ENCODE measurements around the gene RELCH. TPM values are rescaled to one million over a fixed set of nuclear protein-coding genes. Genes with fewer than 3 reads are reported as not detected.
"Not testable (repeated sequence)": the region's sequence is repeated elsewhere in the genome, so short reads cannot be mapped to it uniquely, and the experiment has no call there.

The RELCH gene, protein sequence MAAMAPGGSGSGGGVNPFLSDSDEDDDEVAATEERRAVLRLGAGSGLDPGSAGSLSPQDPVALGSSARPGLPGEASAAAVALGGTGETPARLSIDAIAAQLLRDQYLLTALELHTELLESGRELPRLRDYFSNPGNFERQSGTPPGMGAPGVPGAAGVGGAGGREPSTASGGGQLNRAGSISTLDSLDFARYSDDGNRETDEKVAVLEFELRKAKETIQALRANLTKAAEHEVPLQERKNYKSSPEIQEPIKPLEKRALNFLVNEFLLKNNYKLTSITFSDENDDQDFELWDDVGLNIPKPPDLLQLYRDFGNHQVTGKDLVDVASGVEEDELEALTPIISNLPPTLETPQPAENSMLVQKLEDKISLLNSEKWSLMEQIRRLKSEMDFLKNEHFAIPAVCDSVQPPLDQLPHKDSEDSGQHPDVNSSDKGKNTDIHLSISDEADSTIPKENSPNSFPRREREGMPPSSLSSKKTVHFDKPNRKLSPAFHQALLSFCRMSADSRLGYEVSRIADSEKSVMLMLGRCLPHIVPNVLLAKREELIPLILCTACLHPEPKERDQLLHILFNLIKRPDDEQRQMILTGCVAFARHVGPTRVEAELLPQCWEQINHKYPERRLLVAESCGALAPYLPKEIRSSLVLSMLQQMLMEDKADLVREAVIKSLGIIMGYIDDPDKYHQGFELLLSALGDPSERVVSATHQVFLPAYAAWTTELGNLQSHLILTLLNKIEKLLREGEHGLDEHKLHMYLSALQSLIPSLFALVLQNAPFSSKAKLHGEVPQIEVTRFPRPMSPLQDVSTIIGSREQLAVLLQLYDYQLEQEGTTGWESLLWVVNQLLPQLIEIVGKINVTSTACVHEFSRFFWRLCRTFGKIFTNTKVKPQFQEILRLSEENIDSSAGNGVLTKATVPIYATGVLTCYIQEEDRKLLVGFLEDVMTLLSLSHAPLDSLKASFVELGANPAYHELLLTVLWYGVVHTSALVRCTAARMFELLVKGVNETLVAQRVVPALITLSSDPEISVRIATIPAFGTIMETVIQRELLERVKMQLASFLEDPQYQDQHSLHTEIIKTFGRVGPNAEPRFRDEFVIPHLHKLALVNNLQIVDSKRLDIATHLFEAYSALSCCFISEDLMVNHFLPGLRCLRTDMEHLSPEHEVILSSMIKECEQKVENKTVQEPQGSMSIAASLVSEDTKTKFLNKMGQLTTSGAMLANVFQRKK
- 11.5 TPM for total RNA-seq
- long read RNA-seq, full-length matches to known transcripts = 6 of 19 reads
- long read RNA-seq, partial matches to known transcripts = 4 of 19 reads
- long read RNA-seq, other reads (novel, unspliced or antisense) = 9 of 19 reads

DNA sequence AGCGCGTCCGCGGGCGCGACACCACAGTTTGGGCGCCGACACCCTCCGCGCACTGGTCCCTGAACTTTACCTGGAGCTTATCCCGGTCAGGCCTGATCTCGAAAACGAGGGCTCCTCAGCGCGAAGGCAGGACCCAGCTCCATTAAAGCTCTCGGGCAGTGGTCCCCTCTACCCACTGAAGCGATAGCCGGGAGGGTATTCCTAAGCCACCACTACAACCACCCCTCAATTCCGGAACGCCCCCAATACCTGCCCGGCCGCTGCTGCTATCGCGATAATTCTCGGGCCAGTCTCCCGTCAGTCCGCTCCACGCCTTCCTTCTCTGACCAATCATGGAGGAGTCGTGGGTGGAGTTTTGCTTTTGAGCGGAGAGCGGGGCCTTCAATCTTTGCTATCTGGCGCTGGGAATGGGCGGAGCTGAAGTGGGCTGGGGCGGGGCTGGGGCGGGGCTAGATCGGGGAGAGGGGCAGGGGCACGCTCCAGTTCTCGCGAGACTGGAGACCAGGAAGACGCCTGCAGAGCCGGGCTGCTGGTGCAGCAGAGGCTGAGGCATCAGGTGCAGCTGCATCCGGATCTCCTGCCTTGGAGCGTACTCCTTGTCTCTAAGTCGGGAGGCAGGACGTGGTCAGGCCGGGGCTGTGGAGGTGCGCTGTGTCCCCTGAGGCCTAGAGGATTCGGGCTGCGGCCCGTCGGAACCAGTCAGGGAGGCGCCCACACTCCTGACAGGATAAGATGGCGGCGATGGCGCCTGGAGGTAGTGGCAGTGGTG lies at the start of gene RELCH, which contains the start of gene PIGN:
Gene RELCH (plus strand): TSS at position 482 of the 769 bp plus-strand sequence. CDS start 251 bp downstream, at position 733.
Gene PIGN (minus strand): TSS at position 283 of the 769 bp plus-strand sequence. CDS start 25,703 bp downstream, outside the sequence.
- intact Hi-C loops (cut with micrococcal nuclease) = no loop called here
- ATAC-seq = peak; percentile 99

DNA sequence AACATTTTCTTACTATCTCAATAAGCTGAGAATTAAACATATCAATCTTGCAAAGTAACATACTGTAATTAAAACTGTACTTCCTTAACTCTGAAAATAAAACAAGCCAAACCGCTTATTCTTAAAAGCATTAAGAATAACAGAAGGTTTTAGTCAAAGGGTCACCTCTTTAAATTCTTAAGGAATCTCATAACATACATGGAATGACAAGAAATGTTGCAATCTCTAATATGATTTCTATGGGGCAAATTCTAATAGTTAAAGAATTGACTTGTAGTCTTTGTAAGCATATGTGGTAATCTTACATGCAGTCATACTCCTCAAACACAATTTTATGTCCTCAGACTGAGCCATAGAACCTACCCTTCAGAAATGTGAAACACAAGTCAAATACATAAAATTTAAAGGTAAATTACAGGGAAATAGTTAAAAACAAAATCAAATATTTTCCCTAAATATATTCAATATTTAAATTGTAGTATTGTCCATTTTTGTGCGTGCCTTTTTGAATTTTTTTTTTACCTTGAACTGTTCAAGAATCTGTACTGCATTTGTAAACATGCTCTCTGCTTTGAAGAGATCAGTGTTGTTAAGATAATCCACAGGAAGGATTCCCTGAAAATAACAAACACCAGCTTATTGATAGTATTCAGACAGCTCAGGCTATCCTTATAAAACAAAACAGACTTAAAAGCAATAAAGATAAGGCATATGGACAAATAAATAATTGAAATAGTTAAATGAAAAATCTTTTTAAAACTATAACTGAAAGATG lies 48.4 kb upstream of the RELCH start:
- intact Hi-C loops (cut with micrococcal nuclease) = loop anchor here (10.0 kb wide), 1 partner anchor 234 kb away; no protein-coding TSS in a partner anchor
- ATAC-seq = no peak

More for the DNA sequence above, at the start of gene RELCH, which contains the start of gene PIGN:
- DNase-seq = peak; percentile 92

DNA sequence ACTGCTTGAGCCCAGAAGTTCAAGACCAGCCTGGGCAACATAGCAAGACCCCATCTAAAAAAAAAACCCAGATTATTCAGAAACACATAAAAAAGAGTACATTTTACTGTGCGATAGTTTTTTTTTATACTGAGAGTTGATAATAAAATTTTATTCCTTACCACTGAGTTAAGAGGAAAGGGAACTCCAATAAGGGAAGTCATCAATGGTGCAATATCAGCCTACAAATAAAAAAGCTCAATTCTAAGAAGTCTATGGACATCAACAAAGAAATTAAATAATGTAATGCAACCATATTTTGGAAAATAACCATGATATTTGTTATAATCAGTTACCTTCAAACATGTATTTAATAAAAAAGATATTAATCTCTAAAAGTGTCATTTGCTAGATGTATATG lies 46.8 kb upstream of the RELCH start:
- no peak for ATAC-seq
- intact Hi-C loops (cut with micrococcal nuclease) = no loop called here

More for the DNA sequence above, 48.4 kb upstream of the RELCH start:
- DNase-seq = no peak

DNA sequence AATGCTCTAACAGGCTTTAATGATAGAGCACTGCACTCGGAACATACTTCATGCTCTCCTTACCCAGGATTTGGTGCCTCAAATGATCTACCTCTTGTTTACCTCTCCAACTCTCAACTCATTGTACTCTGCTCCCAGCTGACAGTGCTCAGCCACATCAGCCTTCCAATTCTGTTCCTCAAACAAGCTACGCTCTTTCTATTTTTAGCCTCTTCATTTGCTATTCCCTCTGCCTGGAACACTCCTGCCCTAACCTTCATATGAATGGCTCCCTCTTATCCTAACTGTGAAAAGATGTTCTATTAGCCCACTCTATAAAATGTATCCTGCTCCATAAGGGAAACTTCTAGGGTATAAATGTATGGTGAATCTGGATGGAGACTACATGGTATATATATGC lies 42.7 kb upstream of the RELCH start:
- peak; percentile 94 for ATAC-seq
- intact Hi-C loops (cut with micrococcal nuclease) = no loop called here
- no peak for DNase-seq

More for the DNA sequence above, 46.8 kb upstream of the RELCH start:
- DNase-seq = no peak

DNA sequence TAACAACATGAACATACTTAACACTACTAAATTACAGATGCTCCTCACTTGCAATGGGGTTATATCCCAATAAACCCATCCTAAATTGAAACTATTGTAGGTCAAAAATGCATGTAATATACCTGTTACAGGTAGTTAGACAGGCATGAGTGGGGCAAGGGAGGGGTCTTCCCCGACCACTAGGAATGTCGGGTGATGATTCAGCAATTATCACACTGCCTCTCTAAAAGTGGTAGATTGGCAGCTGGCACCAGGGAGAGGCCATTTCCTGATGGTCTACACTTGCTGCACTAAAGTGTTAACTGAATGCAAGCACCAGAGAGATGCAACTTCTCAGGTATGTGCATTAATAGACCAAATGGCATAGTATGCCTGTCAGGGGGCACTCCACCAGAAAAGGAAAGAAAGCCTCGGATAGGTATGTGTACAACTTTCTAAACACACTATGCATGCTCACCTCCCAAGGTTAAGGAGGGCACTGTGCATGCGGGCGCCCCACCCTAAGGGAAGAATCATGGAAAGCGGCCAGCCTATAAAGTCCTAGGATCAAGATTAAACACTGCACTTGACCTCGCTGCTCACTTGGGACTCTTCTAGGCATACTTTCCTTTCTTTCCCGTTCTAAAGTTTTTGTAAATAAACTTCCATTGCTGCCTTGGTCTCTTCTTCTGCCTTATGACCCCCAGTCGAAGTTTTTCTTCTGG lies 35.8 kb upstream of the RELCH start:
- DNase-seq (no peak), ATAC-seq (no peak)
- intact Hi-C loops (cut with micrococcal nuclease) = no loop called here

DNA sequence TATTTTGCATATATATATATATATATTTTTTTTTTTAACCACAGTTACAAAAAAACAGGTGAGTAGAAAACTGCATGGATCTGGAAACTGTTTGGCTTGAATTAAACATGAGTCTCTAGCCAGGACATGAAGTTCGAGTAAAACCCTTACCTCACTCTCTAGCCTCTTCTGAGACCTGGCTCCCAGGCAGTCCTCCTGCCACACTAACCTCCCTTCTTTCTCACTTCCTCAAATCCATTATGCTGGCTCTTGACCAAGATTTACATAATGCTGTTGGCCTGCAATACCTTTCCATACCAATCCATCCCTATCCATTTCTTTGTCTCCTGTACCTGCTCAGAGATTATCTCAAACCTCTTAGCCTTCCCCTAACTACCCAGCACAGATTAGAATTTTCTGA lies 34.2 kb upstream of the RELCH start:
- intact Hi-C loops (cut with micrococcal nuclease) = no loop called here
- ATAC-seq (no peak), DNase-seq (no peak)

DNA sequence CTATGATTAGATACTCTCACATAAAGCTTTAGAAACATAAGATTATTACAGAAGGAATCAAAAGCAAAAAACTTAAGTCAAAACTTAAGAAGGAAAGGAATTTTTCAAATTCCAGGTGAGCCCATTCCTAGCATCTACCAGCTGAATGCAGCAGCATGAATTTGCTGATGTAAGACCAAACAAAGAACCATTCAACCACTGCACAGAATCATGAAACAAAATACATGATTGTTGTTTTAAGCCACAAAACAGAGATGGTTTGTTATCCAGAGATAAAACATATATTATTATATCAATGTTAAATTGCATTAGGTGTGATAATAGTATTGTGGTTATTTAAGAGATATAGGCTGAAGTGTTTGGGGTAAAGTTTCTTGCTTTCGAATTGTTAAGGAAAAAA lies 29.2 kb upstream of the RELCH start:
- no peak for ATAC-seq
- no peak for DNase-seq
- intact Hi-C loops (cut with micrococcal nuclease) = no loop called here

DNA sequence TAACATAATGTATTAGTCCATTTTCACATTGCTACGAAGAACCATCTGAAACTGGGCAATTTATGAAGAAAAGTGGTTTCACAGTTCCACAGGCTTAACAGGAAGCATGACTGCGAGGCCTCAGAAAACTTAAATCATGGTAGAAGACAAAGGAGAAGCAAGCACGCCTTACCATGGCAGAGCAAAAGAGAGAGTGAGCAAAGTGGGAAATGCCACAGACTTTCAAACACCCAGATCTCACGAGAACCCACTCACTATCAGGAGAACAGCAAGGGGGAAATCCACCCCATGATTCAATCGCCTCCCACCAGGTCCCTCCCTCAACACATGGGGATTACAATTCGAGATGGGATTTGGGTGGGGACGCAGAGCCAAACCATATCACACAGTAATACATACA lies 22.7 kb upstream of the RELCH start:
- ATAC-seq (no peak), DNase-seq (no peak)
- intact Hi-C loops (cut with micrococcal nuclease) = no loop called here

DNA sequence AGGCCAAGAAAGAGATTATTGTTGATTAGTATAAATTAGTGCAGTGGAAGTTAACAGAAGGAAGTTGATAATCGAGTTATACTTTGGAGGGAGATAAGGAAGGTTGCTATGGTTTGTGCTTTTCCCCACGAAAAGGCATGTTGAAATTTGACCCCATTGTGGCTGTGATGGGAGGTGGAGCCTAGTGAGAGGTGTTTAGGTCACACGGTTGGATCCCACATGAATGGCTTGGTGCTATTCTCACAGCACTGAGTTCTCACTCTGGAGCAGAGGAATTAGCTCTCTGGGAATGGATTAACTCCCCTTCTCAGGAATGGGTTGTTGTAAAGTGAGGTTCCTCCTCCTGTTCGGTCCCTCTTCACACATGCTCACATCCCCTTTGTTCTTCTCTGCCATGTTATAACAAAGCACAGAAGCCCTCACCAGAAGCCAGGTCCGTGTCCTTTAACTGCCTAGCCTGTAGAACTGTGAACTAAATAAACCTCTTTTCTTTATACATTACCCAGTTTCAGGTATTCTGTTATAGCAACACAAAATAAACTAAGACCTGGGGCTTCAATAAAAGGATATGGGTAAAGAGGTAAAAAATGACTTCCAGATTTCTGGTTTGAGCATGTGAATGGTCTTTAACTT lies 22.1 kb upstream of the RELCH start:
- intact Hi-C loops (cut with micrococcal nuclease) = no loop called here
- DNase-seq = no peak
- ATAC-seq = no peak

DNA sequence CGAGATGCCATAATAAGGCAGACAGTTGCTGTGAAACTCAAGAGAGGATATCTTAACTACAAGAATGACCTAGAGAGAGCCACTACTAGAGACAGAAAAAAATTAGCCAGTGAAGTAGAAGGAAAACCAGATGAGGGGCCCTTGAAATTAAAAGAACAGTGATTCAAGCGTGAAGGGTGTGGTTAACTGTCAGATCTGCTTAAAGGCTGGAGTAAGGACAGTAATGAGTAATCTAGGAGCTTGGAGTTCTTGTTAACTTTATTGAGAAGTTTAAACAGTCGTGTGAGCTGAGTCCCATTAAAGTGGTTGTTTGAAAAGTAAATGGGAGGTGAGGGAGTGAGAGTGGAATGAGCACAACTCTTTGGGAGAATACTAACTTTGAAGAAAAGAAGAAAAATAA lies 21.5 kb upstream of the RELCH start:
- intact Hi-C loops (cut with micrococcal nuclease) = no loop called here
- ATAC-seq = no peak
- DNase-seq = no peak

DNA sequence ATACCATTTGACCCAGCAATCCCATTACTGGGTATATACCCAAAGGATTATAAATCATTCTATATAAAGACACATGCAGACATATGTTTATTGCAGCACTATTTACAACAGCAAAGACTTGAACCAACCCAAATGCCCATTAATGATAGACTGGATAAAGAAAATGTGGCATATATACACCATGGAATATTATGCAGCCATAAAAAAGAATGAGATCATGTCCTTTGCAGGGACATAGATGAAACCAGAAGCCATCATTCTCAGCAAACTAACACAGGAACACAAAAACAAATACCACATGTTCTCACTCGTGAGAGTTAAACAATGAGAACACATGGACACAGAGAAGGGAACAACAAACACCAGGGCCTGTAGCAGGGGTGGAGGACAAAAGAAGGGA lies 20.5 kb upstream of the RELCH start:
- intact Hi-C loops (cut with micrococcal nuclease); ATAC-seq; DNase-seq: not testable (repeated sequence)

DNA sequence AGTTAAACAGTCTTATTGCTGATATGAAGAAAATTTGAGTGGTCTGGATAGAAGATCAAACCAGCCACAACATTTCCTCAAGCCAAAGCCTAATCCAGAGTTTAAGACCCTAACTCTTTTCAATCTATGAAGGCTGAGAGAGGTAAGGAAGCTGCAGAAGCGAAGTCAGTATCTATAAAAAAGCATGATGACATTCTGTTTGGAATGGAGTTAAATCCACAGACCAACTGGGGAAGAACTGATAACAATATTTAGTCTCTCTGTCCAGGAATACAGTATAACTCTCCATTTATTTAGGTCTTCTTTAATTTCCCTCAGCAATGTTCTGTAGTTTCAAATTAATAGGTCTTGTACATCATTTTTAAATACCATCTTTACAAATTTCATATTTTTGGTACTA lies 16.2 kb upstream of the RELCH start:
- ATAC-seq (peak; percentile 18), DNase-seq (no peak)
- intact Hi-C loops (cut with micrococcal nuclease) = no loop called here

DNA sequence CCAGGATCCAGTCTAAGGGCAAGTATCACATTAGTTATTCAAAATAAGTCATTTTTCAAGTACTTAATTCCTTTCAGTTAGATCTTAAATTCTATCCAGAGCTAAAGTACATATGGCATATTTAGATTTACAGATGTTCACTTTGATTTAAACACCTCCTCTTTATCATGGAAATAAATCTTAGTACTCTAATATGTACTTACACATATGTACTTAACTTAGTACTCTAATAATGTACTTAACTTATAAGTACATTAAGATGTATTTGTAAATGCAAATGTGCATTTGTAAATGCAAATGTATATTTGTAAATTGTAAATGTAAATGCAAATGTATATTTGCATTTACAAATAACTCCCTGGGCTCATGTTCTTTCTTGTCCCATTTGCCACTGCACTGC lies 14.8 kb upstream of the RELCH start:
- DNase-seq = no peak
- no peak for ATAC-seq
- intact Hi-C loops (cut with micrococcal nuclease) = no loop called here

DNA sequence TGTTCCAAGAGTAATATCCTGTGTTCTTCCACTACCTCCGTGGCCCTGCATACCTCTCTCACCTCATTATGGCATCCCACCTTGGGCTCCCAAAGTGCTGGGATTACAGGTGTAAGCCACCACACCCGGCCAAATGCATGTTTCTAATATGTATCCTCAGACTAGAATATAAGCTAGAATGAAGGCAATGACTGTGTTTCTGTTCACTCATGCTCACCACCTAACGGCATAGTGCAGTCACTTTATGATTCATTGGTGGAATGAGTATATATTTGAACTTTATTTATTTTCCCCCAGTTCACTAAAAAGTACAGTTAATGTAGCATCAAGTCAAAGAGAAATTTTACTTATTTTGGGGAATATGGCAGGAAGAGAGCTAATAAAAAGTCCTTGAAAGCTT lies 11.5 kb upstream of the RELCH start:
- DNase-seq = no peak
- no peak for ATAC-seq
- intact Hi-C loops (cut with micrococcal nuclease) = no loop called here

DNA sequence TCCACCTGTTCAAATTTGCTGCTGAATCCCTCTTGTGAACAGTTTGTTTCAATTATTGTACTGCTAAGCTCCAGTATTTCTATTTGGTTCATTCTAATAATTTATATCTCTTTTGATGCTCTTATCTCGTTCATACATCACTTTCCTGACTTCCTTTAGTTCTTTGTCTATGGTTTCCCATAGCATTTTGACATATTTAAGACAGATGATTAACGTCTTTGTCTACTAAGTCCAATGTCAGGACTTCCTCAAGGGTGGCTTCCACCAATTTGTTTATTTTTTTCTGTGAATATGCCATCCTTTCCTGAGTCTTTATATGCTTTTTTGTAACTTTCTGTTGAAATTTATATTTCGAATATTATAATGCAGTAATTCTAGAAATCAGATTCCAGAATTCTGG lies 9.8 kb upstream of the RELCH start:
- no peak for ATAC-seq
- intact Hi-C loops (cut with micrococcal nuclease) = no loop called here
- no peak for DNase-seq

DNA sequence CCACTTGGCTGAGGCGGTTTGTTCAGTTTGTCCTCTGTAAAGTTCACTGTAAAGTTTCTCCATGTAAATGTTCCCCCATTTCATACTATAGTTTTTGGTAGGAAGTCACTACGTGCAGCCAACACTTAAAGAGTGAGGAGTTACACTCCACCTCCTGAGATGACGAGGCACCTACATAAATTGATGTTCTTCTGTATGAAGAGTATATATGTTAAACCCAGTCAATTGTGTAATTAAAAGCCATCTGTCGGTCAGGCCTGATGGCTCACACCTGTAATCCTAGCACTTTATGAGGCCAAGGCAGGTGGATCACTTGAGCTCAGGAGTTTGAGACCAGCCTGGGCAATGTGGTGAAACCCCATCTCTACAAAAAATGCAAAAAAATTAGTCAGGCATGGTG lies 7.8 kb upstream of the RELCH start:
- DNase-seq = no peak
- intact Hi-C loops (cut with micrococcal nuclease) = no loop called here
- ATAC-seq = no peak

DNA sequence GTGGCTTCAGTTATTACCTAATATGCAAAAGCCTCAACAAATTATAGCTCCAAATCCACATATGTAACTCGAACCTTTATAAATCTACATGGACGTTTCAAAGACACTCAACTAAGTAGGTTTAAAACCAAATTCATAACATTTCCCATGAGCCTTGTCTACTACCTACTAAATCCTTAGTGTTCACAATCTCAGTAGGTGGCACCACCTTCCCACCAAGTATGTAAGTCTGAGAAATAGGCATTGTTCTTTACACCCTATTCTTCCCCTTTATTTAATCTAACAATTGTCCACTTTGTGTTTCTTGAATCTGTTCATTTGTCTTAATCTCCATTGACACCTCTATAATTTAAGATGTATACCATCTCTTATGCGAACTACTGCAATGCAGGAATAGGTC lies 4.8 kb upstream of the RELCH start:
- intact Hi-C loops (cut with micrococcal nuclease) = no loop called here
- ATAC-seq (no peak), DNase-seq (no peak)

Data from left ventricle myocardium superior (tissue), 1 donor.